Posterior vena cava (tissue), 2 donors: Measurements from ENCODE around the gene PHACTR1. TPM values are rescaled to one million over a fixed set of nuclear protein-coding genes. Genes with fewer than 3 reads are reported as not detected.
"Not testable (repeated sequence)": the region's sequence is repeated elsewhere in the genome, so short reads cannot be mapped to it uniquely, and the experiment has no call there.

Source experiments
- DNase-seq: peaks from one replicate; pipeline ENCODE4 v3.0.0-alpha.2; 2020; ENCODE audit warnings: low spot score
- intact Hi-C, 2 donors: fragments of 100-400 bp; cut with DNase I; formaldehyde crosslinking; loops; one replicate each; pipeline versions ENCODE4 v1.14.1 to v1.14.2; 2022 to 2023
- total RNA-seq, 2 donors: library from RNA; stranded (reverse); fragmentation: NEBNext Ultra II Directional; extraction: Animal tissue kit (Norgen Biotek cat#: 25700); gene quantifications; one replicate each; pipeline ENCODE4 v1.2.1, GENCODE V29; 2021
- donor health status: DM: yes; HTN: yes; CAD: no.
- donor health status: DM: yes; HTN: yes; CAD: no.

The PHACTR1 gene
- total RNA-seq, 2 donors from 2014 or later: 6.6 to 9.0 TPM

GRCh38 chr6:13103169-13103568 lies 386.6 kb downstream of the PHACTR1 start:
- intact Hi-C loops: no loop called here
- DNase-seq: no peak

GRCh38 chr6:13105139-13105538 lies 388.6 kb downstream of the PHACTR1 start:
- no peak for DNase-seq
- intact Hi-C loops: no loop called here

- no peak for DNase-seq
These were observed 396.4 kb downstream of the PHACTR1 start for GRCh38 chr6:13112921-13113320.

GRCh38 chr6:13113376-13113775 lies 396.8 kb downstream of the PHACTR1 start:
- intact Hi-C loops: no loop called here
- no peak for DNase-seq

More at GRCh38 chr6:13112921-13113320, 396.4 kb downstream of the PHACTR1 start:
- intact Hi-C loops: no loop called here

- no peak for DNase-seq
- intact Hi-C loops: no loop called here
These were observed 397.5 kb downstream of the PHACTR1 start for GRCh38 chr6:13113981-13114593.

- intact Hi-C loops: no loop called here
- DNase-seq: no peak
These were observed 399.6 kb downstream of the PHACTR1 start for GRCh38 chr6:13116155-13116554.

- no peak for DNase-seq
- intact Hi-C loops: no loop called here
These were observed 401.0 kb downstream of the PHACTR1 start for GRCh38 chr6:13117570-13117969.

GRCh38 chr6:13119549-13119948 lies 403.0 kb downstream of the PHACTR1 start:
- intact Hi-C loops: no loop called here
- no peak for DNase-seq

GRCh38 chr6:13120483-13121482 lies 404.2 kb downstream of the PHACTR1 start:
- intact Hi-C loops: no loop called here
- no peak for DNase-seq

GRCh38 chr6:13124131-13124530 lies 407.6 kb downstream of the PHACTR1 start:
- intact Hi-C loops: no loop called here
- no peak for DNase-seq

- intact Hi-C loops: no loop called here
These were observed 409.3 kb downstream of the PHACTR1 start for GRCh38 chr6:13125841-13126240.

GRCh38 chr6:13131935-13132661 lies 415.5 kb downstream of the PHACTR1 start:
- DNase-seq: no peak
- intact Hi-C loops: no loop called here

More at GRCh38 chr6:13125841-13126240, 409.3 kb downstream of the PHACTR1 start:
- no peak for DNase-seq

GRCh38 chr6:13133894-13134293 lies 417.3 kb downstream of the PHACTR1 start:
- DNase-seq, intact Hi-C loops: not testable (repeated sequence)

GRCh38 chr6:13135152-13135551 lies 418.6 kb downstream of the PHACTR1 start:
- intact Hi-C loops: no loop called here
- DNase-seq: no peak

- intact Hi-C loops: no loop called here
- no peak for DNase-seq
These were observed 422.6 kb downstream of the PHACTR1 start for GRCh38 chr6:13139119-13139518.

GRCh38 chr6:13140980-13141379 lies 424.4 kb downstream of the PHACTR1 start:
- intact Hi-C loops: no loop called here
- DNase-seq: no peak

GRCh38 chr6:13141387-13141786 lies 424.8 kb downstream of the PHACTR1 start:
- DNase-seq: no peak
- intact Hi-C loops: no loop called here

GRCh38 chr6:13142611-13143010 lies 426.0 kb downstream of the PHACTR1 start:
- intact Hi-C loops: no loop called here
- no peak for DNase-seq

- intact Hi-C loops: no loop called here
- no peak for DNase-seq
These were observed 429.9 kb downstream of the PHACTR1 start for GRCh38 chr6:13146442-13146841.

GRCh38 chr6:13147376-13147775 lies 430.8 kb downstream of the PHACTR1 start:
- intact Hi-C loops: no loop called here

More at GRCh38 chr6:13147376-13147775, 430.8 kb downstream of the PHACTR1 start:
- no peak for DNase-seq
